Cardiac muscle cell (in vitro differentiated cells and primary cell): ENCODE results near the gene ACTL8. TPM values are rescaled to one million over a fixed set of nuclear protein-coding genes. Genes with fewer than 3 reads are reported as not detected.

Source experiments
- DNase-seq, 2 donors: peaks; one replicate each; pipeline versions ENCODE4 v3.0.0 to v3.0.0-alpha.2; 2010 to 2017; ENCODE audit warnings: low read depth in 1 of 2, low spot score in 1 of 2
- H3K27ac ChIP-seq: fragments of 200-600 bp; sonication (generic); 2 replicates; pipeline ENCODE4 v1.5.1; 2016
- H3K27me3 ChIP-seq: fragments of 200-600 bp; sonication (generic); 2 replicates; pipeline ENCODE4 v1.6.0; 2016; ENCODE audit warnings: control low read depth
- H3K36me3 ChIP-seq: fragments of 200-600 bp; sonication (generic); 2 replicates; pipeline ENCODE4 v1.5.1; 2016; ENCODE audit warnings: control low read depth
- H3K4me1 ChIP-seq: fragments of 200-600 bp; sonication (generic); 2 replicates; pipeline ENCODE4 v1.8.1; 2017; ENCODE audit warnings: low read depth, mild to moderate bottlenecking, mixed run types
- H3K4me3 ChIP-seq: fragments of 200-600 bp; sonication (generic); 2 replicates; pipeline ENCODE4 v1.5.1; 2016; ENCODE audit warnings: mild to moderate bottlenecking
- H3K9me3 ChIP-seq: fragments of 200-600 bp; sonication (generic); 2 replicates; pipeline ENCODE4 v1.5.1; 2017; ENCODE audit warnings: low read depth, mild to moderate bottlenecking, control low read depth
- CTCF ChIP-seq: IDR thresholded peaks from 2 replicates; pipeline ENCODE4 v1.5.1; 2012; ENCODE audit warnings: low read depth, mild to moderate bottlenecking, low read length
- polyA plus RNA-seq: library from polyadenylated mRNA; unstranded; fragments of >200 nt; fragmentation: Nextera tagmentation; extraction: Ambion mirVana; gene quantifications from 2 replicates; pipeline ENCODE4 v1.2.1, GENCODE V29; 2016
- total RNA-seq: library from RNA; depleted of rRNA; stranded (reverse); fragments of >200 nt; gene quantifications from 2 replicates; pipeline ENCODE4 v1.2.3, GENCODE V29; 2016

ACTL8 gene
- total and polyA plus RNA-seq, 2 experiments from 2014 or later = not detected

GRCh38 chr1:17805869-17806684, 50.9 kb downstream of the ACTL8 start:
- Histone ChIP-seq H3K4me1 (no peaks in the 10 kb centered on the region), H3K36me3 (no peaks in the 10 kb centered on the region), H3K27ac (no peak overlapping the region), H3K4me3 (no peak overlapping the region), H3K9me3 (no peaks in the 10 kb centered on the region), H3K27me3 (no peaks in the 10 kb centered on the region)
- TF ChIP-seq CTCF = no peak
- DNase-seq = no peak

GRCh38 chr1:17808816-17809215, 53.7 kb downstream of the ACTL8 start:
- H3K9me3 ChIP-seq = no peaks in the 10 kb centered on the region
- no peaks in the 10 kb centered on the region for H3K36me3 ChIP-seq
- H3K4me1 ChIP-seq = no peaks in the 10 kb centered on the region
- H3K27me3 ChIP-seq = no peaks in the 10 kb centered on the region
- H3K4me3 ChIP-seq = no peak overlapping the region
- no peak for TF ChIP-seq CTCF
- no peak overlapping the region for H3K27ac ChIP-seq
- no peak for DNase-seq

- H3K4me1 ChIP-seq = no peaks in the 10 kb centered on the region
- no peaks in the 10 kb centered on the region for H3K27me3 ChIP-seq
- no peak for DNase-seq
- no peak for TF ChIP-seq CTCF
- no peak overlapping the region for H3K4me3 ChIP-seq
- no peaks in the 10 kb centered on the region for H3K9me3 ChIP-seq
- no peak overlapping the region for H3K27ac ChIP-seq
- no peaks in the 10 kb centered on the region for H3K36me3 ChIP-seq
Measured at GRCh38 chr1:17810668-17811067, 55.5 kb downstream of the ACTL8 start.

GRCh38 chr1:17816511-17816910, 61.4 kb downstream of the ACTL8 start:
- H3K36me3 ChIP-seq = no peaks in the 10 kb centered on the region
- DNase-seq = no peak
- no peaks in the 10 kb centered on the region for H3K27me3 ChIP-seq
- no peaks in the 10 kb centered on the region for H3K4me1 ChIP-seq
- H3K9me3 ChIP-seq = no peaks in the 10 kb centered on the region
- no peak for TF ChIP-seq CTCF
- no peak overlapping the region for H3K27ac ChIP-seq
- no peak overlapping the region for H3K4me3 ChIP-seq

GRCh38 chr1:17819129-17819802, 64.1 kb downstream of the ACTL8 start:
- Histone ChIP-seq H3K27me3 (no peaks in the 10 kb centered on the region), H3K4me1 (no peaks in the 10 kb centered on the region), H3K27ac (no peak overlapping the region), H3K4me3 (no peak overlapping the region), H3K36me3 (no peaks in the 10 kb centered on the region), H3K9me3 (no peaks in the 10 kb centered on the region)
- no peak for DNase-seq
- no peak for TF ChIP-seq CTCF
